NB4 (cell line): ENCODE results near the gene UNC5A.

Experiments used
- MAX ChIP-seq: IDR thresholded peaks from 2 replicates; pipeline ENCODE4 v1.6.1; 2011; ENCODE audit warnings: low read depth, low read length
- TF ChIP-seq, protein P1 (sequence below): IDR thresholded peaks from one replicate; pipeline ENCODE4 v1.5.1; 2012; ENCODE audit warnings: low read depth, low read length

DNA sequence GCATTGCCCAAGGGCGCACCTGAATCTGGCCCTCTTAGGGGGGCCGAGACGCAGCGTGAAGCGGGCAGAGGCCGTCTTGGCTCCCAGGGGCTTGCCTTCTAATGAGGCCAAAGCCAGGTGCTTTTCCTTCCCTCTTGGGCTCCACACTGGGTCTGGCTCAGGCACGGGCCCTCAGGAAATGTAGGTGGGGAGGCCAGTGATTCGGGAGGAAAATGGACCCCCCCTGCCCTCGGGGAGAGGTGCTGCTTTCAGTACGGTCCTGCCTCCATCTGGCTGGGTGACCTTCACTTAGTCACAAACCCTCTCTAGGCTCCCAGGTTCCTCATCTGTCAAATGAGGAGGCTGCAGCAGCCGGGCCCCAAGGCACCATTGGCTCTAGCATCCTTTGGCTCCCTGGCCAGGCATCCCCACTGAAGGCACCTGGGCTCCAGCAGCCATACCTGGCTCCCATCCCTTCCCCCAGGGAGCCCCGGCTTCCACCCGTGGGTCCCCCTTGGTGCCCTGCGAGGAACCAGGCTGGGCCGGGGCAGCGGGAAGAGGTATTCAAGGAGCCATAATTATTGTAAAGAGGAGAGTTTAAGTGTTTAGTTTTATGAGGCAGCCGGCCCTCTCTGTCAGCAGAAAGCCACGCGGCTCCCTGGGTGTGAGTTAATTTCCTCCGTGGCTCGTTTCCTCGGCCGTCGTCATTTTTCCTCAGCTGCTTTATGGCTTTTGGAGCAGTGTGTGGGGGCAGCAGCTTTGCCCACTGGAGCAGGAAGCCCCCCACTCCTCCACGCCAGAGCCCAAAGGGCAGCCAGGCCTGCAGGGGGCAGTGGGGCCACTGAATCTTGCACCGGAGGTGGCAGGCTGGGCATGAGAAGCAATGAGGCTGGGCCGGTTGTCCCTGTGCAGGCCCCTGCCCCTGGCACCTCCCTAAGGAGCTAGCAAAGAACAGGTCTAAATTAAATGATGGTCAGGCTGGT, 24.9 kb upstream of the UNC5A start:
- no peak for TF ChIP-seq MAX
- TF ChIP-seq, protein P1, sequence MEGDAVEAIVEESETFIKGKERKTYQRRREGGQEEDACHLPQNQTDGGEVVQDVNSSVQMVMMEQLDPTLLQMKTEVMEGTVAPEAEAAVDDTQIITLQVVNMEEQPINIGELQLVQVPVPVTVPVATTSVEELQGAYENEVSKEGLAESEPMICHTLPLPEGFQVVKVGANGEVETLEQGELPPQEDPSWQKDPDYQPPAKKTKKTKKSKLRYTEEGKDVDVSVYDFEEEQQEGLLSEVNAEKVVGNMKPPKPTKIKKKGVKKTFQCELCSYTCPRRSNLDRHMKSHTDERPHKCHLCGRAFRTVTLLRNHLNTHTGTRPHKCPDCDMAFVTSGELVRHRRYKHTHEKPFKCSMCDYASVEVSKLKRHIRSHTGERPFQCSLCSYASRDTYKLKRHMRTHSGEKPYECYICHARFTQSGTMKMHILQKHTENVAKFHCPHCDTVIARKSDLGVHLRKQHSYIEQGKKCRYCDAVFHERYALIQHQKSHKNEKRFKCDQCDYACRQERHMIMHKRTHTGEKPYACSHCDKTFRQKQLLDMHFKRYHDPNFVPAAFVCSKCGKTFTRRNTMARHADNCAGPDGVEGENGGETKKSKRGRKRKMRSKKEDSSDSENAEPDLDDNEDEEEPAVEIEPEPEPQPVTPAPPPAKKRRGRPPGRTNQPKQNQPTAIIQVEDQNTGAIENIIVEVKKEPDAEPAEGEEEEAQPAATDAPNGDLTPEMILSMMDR = no peak
